NCI-H2196 (cell line): ENCODE measurements around the gene PPP1R13B.

Experiments used
- DNase-seq: peaks from one replicate; lab custom pipeline; 2025; ENCODE audit not compliant: unreplicated experiment; lab: John Stamatoyannopoulos, UW

Gene PPP1R13B

DNA sequence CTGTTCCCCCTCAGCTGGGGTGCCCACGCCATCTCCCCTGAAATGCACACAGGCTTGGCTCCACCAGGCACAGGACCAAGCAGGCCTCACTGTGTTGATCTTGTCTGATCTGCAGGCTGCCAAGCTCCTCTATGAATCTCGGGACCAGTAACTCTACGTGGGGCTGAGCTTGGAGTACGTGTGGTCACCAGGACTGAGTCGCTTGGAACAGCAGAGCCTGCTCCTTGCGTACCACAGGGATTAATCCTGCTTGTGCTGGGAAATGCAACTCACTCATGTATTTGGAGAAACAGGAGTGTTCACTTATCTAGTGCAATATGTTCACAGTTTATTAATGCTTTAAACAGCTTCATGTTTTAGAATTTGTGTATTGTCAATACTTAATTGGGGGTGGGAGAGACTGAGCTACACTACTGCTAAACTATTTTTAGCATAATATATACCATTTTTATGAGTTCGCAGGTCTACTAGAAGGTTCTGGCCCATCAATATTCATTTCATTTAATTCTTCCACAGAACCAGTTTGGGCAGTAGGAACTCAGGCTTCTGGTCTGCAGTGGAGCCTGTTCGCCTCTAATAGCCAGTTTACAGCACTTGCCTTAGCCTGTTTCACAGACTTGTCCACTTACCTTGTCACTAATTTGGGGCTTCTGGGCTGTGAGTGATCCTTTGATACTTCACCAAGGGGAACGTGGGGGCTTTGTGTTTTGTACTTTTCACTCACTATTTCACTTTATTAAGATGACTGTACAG is 114.3 kb downstream of the PPP1R13B start:
- DNase-seq, result no peak

DNA sequence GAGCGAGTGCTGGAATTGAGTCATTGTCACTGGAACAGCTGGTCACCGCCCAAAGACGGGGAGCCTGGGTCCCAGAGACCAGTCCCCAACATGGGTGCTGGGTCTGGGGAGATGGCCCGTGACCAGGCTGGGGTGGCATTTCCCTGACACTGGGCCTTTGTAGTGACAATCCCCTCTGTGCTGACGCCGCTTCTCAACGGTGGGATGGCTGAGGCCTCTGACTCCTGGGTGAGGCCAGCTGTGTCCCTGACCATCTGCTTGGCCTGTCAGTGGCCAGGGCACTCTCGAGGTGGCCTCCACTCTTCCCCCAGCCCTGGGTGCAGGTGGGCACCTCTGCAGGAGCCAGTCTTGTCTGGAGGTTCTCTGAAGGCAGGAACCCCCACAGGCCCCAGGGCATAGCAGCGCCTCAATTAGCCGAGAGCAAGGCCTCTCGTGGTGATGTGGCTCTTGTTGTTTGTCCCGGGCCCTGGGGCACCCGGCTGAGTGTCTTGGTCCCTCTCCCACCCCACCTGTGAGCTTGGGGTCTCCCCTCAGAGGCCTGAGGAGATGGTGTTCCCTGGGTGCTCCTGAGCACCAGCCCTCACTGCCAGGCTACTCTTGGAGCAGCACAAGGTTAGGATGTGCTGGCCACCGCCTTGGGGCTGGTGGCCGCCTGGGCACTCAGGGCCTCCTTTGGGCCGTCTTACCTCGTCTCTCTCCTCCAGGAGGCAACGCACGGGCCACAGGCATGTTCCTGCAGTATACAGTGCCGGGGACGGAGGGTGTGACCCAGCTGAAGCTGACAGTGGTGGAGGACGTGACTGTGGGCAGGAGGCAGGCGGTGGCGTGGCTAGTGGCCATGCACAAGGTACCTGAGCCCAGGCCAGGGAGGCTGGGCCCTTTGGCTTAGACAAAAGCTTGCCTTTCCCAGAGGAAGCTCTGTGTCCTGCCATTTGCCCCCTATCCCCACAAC is 115.2 kb downstream of the PPP1R13B start:
- DNase-seq, result no peak

DNA sequence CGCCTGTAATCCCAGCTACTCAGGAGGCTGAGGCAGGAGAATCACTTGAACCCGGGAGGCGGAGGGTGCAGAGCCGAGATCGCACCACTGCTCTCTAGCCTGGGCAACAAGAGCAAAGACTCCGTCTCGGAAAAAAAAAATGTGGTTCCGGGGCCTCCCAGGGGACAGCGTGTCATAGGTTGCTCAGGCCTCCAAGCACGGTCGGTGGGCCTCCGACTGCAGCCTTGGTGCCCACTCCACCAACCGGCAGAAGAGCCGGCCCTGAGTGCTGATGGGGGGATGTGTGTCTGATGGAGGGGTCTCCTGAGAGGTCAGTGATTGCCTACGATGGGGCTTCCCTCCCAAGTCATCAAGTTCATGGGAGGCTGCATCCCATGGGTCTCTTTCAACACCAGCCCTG is 115.9 kb downstream of the PPP1R13B start:
- no peak for DNase-seq

DNA sequence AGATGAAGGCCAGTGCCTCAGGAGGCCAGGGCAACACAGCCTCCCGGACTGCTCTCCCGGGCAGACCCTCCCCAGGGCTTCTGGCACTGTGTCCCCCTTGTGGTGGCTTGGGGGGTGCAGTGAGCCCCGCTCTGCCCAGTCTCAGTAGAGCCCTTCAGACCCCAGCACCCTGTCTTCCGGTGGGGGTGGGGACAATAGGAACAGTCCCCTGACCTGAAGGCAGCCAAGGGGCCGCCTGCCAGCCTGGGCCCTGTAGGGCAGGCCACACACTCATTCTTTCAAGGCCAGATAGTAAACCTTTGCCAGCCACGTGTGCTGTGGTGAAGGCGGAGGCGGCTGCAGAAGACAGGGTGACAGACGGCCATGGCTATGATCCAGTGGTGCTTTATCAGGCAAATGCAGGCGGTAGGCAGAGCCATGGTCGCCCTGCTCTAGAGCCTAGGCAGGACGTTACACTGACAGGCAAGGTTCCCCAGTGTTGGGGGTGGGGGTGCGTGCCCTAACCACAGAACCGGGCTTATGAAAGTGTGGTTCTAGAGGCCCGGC is 116.8 kb downstream of the PPP1R13B start:
- DNase-seq, result no peak

DNA sequence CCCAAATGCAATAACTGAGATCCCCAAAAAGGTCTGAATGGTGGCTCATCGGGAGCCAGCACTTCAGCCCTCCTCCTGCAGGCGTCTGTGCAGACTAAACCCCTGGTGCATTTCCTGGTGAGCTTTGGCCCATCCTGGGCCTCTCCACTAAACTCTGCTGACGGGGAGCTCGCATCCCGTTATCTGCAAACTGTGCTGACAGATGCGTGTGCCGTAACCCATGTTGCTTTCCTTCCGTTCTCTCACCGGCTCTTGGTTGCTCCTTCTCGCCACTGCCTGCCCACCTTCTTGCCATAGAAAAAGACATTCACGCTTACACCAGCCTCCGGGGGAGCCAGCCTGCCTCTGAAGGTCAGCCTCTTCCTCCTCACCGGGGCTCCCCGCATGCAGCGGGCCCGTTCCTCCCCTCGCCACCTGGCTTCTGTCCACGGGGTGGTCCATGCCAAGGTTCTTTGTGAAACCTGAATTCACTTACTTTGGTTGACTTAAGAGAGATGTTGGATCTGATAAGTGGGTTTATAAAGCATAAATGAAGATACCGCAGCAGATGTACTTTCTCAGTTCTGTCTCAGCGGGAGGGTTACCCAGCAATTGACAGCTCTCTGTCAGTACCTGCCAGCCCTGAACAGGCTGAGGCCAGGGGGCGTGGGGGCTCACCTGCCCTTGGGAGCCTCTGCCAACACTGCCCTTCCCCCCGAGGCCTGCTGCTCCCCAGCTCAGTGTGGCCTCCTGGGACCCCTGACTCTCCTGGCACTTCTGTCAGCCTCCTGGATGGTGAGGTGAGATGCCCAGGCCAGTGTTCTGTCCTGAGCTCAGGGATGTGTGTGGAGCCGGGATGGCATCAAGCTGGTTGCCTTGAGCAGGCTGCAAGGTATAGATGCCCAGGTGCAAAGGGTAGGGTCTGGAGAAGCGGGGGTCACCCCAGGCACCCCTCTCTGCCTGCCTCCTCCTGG is 117.6 kb downstream of the PPP1R13B start:
- DNase-seq, result no peak

DNA sequence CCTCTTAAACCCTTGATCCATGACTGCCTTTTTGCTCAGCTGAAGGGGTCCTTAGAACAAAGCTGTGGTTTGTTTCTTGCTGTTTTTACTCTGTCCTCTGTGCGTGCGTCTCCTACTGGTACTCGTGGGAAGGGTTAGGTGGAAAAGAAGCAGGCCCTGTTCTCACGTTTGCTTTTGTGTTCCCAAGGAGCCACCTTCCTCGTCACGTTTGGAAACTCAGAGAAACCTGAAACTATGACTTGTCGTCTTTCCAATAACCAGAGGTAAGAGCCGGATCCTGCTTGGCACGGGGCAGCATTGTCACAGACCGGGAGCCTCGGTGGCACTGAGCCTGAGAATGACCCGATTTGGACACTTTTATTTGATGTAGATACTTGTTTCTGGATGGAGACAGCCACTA is 118.7 kb downstream of the PPP1R13B start:
- no peak for DNase-seq

DNA sequence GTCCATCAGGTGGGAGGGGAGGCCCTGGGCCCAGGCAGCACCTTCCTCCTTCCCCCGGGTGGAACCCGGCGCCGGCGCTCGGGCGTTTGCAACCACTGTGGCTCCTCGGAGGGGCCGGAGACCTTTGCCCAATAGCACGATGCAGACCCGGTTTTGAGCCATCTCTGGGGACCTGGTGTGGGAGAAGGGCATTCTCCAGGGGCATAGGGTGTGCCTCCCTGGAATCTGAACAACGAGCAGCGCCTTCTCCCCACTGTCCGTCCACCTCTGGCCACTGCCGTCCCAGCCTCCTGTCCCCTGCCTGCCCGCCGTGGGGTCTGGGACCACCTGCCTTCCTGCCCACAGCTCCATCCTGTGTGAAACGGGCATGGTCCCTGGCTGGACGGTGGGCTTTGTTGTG is 119.2 kb downstream of the PPP1R13B start:
- DNase-seq, result no peak

DNA sequence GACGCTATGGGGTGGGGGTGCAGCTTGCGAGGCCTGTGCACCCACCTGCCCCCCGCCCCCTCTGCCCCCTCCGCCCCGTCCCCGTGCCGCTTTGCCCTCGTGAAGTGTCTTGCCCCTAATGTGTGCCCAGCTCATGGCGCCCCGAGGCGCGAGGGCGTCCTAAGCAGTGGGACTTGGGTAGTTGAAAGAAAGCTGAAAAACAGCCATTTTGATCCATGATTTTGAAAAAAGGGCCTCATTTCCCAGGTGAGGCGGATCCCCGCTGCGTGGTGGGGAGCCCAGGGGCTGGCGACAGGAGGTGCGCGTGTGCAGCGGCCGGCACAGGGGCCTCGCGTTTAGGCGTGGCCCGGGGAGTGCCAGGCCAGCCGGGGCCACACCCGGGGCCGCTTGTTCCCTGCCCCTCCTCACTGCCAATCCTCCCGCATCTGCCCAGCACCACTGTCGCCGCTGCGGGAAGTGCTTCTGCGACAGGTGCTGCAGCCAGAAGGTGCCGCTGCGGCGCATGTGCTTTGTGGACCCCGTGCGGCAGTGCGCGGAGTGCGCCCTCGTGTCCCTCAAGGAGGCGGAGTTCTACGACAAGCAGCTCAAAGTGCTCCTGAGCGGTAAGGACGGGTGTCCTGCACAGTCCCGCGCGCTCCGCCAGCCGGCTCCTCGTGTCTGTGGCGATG is 119.9 kb downstream of the PPP1R13B start:
- no peak for DNase-seq

DNA sequence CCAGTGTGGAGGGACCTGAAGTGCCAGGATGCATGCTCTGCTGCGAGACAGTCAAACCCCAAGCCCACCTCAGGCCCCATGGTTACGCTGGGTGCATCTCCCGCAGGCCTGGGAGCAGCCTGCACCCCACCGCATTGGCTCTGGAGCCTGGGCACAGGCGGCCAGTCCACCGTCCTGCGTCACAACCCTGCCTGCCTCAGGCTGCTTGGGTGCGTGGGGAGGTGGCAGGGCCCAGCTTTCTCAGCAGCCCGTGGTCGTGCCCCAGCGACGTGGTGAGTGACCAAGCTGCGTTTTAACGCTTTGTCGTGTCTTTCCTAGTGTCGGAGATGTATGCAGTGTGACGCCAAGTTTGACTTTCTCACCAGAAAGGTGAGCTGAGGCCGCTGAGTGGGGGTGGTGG is 120.9 kb downstream of the PPP1R13B start:
- no peak for DNase-seq

DNA sequence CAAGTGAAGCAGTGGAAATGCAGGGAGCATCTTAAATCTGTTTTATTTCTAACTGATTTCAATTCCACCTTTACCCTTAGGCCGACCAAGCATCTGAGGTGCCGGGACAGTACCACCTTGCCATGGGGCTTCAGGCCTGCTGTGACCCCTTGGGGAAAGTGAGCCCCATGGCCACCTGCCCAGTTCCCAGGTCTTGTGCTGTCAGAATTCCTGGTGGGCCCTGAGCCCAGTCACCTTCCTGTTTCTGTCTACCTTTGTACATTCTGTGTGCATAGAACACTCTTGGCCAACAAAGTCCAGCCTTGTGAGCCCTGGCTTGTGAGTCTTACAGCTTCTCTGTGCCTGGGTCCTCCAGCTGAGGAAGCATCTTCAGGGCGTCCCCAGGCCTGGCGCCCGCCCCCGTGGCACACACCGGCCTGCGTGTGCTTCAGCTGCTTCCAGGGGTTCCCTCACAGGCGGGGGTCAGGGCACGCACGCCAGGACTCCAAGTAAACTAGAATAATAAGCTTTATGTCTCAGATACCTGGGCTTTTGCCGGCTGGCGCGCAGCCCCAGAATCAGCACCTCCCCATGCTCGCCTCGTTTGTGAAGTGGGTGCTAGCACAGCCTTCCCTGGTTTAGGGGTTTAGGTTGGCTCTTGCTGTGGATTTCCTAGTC is 121.5 kb downstream of the PPP1R13B start:
- no peak for DNase-seq

DNA sequence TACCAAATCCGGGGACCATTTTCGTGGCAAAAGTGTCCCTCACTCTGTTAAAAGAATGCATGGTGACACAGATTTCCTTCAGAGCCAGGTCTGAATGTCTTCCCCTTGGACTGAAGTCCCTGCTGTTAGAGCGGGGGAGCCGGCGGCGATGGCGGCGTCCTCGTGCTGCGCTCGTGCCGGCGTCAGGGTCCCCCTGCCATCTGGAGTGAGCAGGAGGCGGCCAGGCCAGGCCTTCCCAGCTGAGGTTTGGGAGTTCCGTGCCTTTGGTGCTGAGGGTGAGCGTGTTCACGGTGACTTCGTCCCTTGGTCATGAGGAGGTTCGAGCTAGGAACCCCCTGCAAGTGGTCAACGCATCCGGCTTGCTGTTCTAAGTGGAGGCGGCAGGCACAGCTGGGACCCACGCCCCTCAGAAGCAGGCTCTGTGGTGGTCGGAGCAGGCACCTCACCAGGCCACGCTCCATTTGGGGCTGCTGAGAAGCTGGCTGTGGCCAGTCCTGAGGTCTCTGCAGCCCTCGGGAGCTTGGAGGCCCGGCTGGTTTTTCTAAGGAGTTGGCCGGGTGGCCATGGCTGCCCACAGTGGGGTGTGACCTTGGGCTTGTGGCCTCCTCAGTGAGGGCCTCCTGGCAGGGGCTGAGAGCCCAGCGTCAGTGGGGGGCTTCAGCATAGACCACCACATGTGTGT is 122.2 kb downstream of the PPP1R13B start:
- DNase-seq, result no peak

DNA sequence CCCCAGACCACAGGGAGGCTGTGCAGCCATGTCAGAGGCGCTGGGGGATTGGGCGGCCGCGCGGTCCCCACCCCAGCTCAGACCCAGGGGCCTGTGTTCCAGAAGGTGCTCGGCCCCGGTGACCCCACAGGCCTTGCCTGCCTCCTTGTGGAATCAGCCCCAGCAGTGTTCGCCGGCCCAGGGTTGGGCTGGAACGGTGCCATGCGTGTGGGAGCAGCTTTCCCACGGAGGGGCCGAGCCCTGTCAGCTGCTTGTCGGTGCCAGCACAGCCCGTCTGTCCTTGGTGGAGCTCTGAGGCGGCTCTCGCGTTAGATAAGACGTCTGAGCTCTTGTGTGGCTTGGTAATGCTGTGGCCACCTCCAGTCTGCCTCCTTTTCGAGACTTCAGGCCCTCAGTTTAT is 123.3 kb downstream of the PPP1R13B start:
- no peak for DNase-seq

DNA sequence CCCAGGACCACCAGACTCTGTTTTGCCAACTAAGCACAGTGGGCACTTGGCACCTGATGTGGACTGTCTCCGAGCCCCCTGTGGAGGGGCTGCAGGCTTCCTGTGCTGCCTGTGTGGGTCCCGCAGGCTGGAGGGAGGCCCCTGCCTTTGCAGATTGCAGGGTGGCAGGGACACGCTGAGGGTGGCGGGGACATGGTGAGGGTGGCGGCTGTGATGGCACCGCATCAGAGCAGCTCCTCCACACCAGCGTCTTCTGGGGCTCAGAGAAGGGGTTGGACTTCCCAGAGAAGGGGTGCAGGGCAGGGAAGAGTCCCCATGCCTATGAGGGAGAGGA is 123.7 kb downstream of the PPP1R13B start:
- no peak for DNase-seq

DNA sequence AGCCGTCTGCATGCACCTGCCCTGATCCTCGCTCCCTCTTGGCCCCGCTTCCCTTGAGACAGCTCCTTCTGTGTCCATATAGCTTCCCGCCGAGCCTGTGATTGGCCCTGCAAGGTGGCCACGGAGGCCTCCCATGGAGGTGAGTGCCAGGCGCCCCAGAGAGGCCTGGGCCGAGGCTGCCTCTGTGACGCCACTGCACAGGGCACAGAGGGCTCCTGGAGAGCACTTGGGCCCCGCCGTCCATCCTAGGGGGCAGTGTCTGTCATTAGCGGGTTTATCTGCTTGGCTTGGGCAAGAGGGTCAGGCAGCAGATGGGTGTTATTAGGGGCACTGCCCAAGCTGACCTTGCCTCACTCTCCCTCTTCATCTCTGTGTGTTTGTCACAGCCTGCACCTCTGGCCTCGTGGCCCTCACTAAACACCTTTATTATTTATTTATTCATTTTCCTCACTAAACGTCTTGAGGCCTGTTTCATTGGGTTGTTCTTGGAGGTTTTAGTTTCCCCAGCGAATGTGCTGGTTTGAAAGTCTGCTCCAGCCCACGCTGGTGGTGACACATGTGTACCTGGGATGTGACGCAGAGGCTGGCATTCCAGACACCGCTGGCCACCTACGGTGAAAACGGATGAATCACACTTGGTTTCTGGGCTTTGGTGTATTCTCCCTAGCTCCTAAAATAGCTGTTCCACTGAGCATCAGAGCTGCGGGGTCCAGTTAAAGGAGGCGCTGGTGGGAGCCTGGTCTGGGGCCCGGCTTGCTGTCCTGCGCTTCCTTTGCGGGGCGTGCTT is 125.8 kb downstream of the PPP1R13B start:
- DNase-seq, result no peak

DNA sequence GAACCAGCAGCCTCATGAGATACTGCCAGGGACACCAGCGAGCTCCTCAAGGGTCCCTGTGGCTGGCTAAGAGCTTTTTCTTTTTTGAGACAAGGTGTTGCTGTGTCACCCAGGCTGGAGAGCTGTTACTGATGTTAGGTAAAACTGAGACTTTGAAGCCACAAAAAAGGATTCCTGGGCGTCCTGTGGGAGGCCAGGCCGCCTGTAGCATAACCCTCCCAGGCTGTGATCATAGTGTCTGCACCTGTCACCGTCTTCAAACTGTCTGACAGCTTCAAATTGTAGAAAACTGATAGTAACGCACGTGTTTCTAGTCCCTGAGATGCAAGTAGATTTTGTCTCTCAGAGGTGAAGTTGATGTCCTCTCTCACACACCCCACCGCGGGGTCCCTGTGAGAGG is 127.6 kb downstream of the PPP1R13B start:
- no peak for DNase-seq

DNA sequence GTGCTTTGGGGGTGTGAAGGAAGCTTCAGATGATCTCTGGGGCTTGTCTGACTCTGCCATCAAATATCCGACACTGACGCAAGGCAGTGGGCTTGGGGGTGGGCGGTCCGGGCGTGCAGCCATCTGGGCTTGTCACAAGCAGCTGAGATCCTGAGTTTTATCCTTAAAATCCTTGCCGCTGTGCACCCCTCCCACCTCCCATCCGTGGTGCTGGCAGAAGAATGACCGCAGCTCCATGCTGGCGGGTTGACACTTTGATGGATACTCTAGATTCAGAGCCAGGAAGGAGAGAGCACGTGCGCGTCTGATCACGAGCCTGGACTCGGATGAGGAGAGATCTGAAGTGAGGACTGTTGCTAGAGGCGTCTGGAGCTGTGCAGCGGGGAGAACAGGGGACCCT is 128.8 kb downstream of the PPP1R13B start:
- no peak for DNase-seq

DNA sequence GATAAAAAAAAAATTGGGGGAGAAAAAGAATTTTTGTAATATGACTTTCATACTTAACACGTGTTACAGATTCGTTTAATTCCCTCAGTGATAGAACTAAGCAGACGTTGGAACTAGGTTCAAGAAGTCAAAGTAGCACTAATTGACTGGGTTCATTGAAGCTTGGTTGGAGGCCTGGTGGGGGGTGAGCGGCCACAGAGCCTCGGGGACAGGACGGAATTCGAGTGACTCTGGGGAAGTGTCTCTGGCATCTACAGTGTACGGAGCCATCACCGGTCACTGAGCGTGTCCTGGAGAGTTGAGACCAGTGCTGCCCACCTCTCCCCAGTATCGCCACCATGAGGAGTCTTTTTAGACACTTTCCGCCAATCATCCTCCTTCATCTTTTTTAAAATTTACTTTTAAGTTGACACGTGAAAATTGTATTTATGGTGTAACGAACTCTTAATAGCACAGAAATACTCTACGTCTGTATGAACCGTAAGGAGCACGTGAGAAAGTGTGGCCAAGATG is 130.4 kb downstream of the PPP1R13B start:
- DNase-seq, result no peak

DNA sequence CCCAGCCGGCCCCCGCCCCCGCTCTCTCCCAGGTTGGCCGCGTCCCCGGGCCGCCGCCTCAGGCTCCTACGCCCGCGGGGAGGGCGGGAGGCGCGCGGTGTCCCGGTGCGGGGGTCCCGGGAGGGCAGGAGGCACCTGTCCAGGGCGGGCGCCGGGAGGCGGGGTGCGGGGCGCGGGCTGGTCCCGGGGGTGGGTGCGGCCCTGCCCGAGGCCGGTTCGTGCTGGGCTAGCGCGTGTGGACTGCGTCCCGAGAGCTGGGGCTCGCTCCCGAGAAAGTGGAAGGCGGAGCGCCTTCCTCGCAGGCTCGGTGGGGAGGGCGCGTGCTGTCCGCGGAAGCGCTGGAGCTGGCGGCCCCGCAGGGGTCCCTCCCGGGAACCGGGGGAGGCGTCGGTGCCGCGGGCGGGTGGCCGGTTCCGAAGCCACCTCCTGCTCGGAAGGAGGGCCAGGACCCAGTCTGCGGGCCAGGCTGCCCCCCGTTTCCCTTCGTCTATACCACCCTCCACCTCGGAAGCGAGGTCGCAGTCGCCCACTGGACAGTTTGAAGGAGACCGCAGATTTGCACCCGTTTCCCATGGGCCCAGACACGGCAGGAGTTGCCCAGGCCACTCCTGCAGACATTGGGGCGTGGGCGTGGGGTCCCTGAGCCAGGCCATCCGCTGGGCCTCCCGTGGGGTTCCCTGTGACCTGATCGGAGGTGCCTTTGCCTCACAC is 131.1 kb downstream of the PPP1R13B start:
- DNase-seq, result no peak
